ENCODE measurements around the gene SPOP.
"Not testable (repeated sequence)": the region's sequence is repeated elsewhere in the genome, so short reads cannot be mapped to it uniquely, and the experiment has no call there.

SPOP gene

GRCh38 chr17:49646391-49647255, 31.3 kb downstream of the SPOP start:
- DNase-seq: no peak

- DNase-seq: not testable (repeated sequence)
These were observed 31.9 kb downstream of the SPOP start for GRCh38 chr17:49646056-49646390.

- no peak for DNase-seq
These were observed 32.2 kb downstream of the SPOP start for GRCh38 chr17:49645654-49646053.

- DNase-seq: no peak
These were observed 37.3 kb downstream of the SPOP start for GRCh38 chr17:49640556-49640955.

GRCh38 chr17:49638818-49639217, 39.1 kb downstream of the SPOP start:
- DNase-seq: no peak

GRCh38 chr17:49637739-49638138, 40.2 kb downstream of the SPOP start:
- DNase-seq: no peak

- DNase-seq: no peak
These were observed 40.8 kb downstream of the SPOP start for GRCh38 chr17:49637050-49637449.

GRCh38 chr17:49635121-49635520, 42.8 kb downstream of the SPOP start:
- DNase-seq: no peak

GRCh38 chr17:49634485-49634860, 43.4 kb downstream of the SPOP start:
- no peak for DNase-seq

GRCh38 chr17:49633762-49634484, 44.0 kb downstream of the SPOP start:
- no peak for DNase-seq

- no peak for DNase-seq
These were observed 44.6 kb downstream of the SPOP start for GRCh38 chr17:49633250-49633649.

GRCh38 chr17:49632201-49632600, 45.7 kb downstream of the SPOP start:
- DNase-seq: no peak

- DNase-seq: no peak
These were observed 46.4 kb downstream of the SPOP start for GRCh38 chr17:49631496-49631895.

- no peak for DNase-seq
These were observed 47.6 kb downstream of the SPOP start for GRCh38 chr17:49630113-49630900.

GRCh38 chr17:49629447-49629846, 48.5 kb downstream of the SPOP start:
- DNase-seq: no peak

GRCh38 chr17:49624896-49625295, 53.0 kb downstream of the SPOP start:
- DNase-seq: no peak

GRCh38 chr17:49621946-49622529, 55.9 kb downstream of the SPOP start:
- no peak for DNase-seq

GRCh38 chr17:49621420-49621819, 56.5 kb downstream of the SPOP start:
- DNase-seq: no peak

- DNase-seq: no peak
These were observed 59.8 kb downstream of the SPOP start for GRCh38 chr17:49618028-49618611.

- DNase-seq: no peak
These were observed 61.2 kb downstream of the SPOP start for GRCh38 chr17:49616601-49617131.

- DNase-seq: no peak
These were observed 61.8 kb downstream of the SPOP start for GRCh38 chr17:49616086-49616485.

GRCh38 chr17:49613182-49613800, 64.6 kb downstream of the SPOP start:
- no peak for DNase-seq

Measured in activated gamma-delta T cell (primary cell).